Nephron (organoid): ENCODE results near the gene CNOT6.

Source experiments
- H3K27ac Mint-ChIP-seq, 3 experiments: 2 replicates each; pipeline ENCODE4 v1.8.0; 2020; ENCODE audit warnings: mixed read lengths in 3 of 3, mild to moderate bottlenecking in 2 of 3, moderate library complexity in 1 of 3
- H3K27me3 Mint-ChIP-seq: 2 replicates; pipeline ENCODE4 v1.8.0; 2021; ENCODE audit warnings: low read depth, mild to moderate bottlenecking, moderate library complexity, mixed read lengths
- H3K36me3 Mint-ChIP-seq: 2 replicates; pipeline ENCODE4 v1.8.0; 2020; ENCODE audit warnings: low read depth, mixed read lengths
- H3K4me1 Mint-ChIP-seq: 2 replicates; pipeline ENCODE4 v1.8.0; 2020; ENCODE audit warnings: mixed read lengths
- H3K4me3 Mint-ChIP-seq, 3 experiments: 2 replicates each; pipeline ENCODE4 v1.8.0; 2020; ENCODE audit warnings: mild to moderate bottlenecking in 3 of 3, mixed read lengths in 3 of 3, moderate library complexity in 2 of 3
- H3K9me3 Mint-ChIP-seq: 2 replicates; pipeline ENCODE4 v1.8.0; 2020; ENCODE audit warnings: mixed read lengths
- TF ChIP-seq, protein P1 (sequence below), 3 experiments: fragments of 200-600 bp; sonication (generic); IDR thresholded peaks; one replicate each; pipeline ENCODE4 v1.5.0; 2021; ENCODE audit warnings: antibody characterized with exemption in 3 of 3; ENCODE audit not compliant: unreplicated experiment in 3 of 3

CNOT6 gene

DNA sequence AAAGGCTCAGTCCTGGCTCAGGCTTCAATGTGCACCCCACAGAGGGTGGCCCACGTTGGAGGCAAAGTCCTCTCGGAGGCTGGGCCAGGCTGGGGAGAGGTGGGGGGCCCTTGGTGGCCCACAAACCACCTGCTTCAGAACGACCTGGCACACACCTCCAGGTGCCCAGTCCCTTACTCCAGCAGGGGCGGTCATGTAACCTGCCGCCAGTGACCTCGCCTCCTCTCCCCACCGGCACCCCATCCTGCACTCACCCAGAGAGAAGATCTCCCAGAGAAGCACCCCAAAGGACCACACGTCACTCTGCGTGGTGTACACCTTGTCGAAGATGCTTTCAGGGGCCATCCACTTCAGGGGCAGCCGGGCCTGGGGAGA, 119.6 kb downstream of the CNOT6 start:
- peak overlapping the region; percentile 40 to 45 (median 41) for H3K27ac Mint-ChIP-seq
- no peak overlapping the region for H3K4me3 Mint-ChIP-seq
- peaks cover 10% of the 10 kb centered on the region for H3K4me1 Mint-ChIP-seq
- TF ChIP-seq, protein P1, sequence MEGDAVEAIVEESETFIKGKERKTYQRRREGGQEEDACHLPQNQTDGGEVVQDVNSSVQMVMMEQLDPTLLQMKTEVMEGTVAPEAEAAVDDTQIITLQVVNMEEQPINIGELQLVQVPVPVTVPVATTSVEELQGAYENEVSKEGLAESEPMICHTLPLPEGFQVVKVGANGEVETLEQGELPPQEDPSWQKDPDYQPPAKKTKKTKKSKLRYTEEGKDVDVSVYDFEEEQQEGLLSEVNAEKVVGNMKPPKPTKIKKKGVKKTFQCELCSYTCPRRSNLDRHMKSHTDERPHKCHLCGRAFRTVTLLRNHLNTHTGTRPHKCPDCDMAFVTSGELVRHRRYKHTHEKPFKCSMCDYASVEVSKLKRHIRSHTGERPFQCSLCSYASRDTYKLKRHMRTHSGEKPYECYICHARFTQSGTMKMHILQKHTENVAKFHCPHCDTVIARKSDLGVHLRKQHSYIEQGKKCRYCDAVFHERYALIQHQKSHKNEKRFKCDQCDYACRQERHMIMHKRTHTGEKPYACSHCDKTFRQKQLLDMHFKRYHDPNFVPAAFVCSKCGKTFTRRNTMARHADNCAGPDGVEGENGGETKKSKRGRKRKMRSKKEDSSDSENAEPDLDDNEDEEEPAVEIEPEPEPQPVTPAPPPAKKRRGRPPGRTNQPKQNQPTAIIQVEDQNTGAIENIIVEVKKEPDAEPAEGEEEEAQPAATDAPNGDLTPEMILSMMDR (IDR thresholded peaks at IDR 0.05; ENCODE audit: unreplicated experiment in 3 of 3) = no peak
- no peaks in the 10 kb centered on the region for H3K36me3 Mint-ChIP-seq
- H3K27me3 Mint-ChIP-seq = peaks cover 5% of the 10 kb centered on the region
- no peaks in the 10 kb centered on the region for H3K9me3 Mint-ChIP-seq

DNA sequence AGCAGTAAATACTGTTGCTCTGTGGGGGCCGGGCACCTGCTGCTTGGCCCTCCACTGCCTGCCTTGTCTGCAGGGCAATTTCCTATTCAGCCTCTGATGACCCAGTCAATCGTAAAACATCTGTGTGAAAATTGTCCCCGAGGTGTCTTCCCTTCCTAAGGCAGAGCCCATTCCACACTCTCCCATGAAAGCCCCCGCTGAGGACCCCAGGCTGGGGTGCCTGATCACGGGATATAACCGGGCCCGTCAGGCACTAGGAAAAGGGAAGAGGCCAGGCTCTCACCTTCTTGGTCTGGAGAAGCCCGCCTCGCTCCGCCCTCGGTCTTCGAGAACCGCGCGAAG, 124.3 kb downstream of the CNOT6 start:
- Mint-ChIP-seq H3K36me3 (no peaks in the 10 kb centered on the region), H3K4me3 (peak overlapping the region; percentile 76 to 78 (median 78)), H3K4me1 (peaks cover 6% of the 10 kb centered on the region), H3K27me3 (peaks cover 24% of the 10 kb centered on the region), H3K9me3 (no peaks in the 10 kb centered on the region), H3K27ac (no peak overlapping the region)
- TF ChIP-seq, protein P1 (IDR thresholded peaks at IDR 0.05; ENCODE audit: unreplicated experiment in 3 of 3) = no peak

DNA sequence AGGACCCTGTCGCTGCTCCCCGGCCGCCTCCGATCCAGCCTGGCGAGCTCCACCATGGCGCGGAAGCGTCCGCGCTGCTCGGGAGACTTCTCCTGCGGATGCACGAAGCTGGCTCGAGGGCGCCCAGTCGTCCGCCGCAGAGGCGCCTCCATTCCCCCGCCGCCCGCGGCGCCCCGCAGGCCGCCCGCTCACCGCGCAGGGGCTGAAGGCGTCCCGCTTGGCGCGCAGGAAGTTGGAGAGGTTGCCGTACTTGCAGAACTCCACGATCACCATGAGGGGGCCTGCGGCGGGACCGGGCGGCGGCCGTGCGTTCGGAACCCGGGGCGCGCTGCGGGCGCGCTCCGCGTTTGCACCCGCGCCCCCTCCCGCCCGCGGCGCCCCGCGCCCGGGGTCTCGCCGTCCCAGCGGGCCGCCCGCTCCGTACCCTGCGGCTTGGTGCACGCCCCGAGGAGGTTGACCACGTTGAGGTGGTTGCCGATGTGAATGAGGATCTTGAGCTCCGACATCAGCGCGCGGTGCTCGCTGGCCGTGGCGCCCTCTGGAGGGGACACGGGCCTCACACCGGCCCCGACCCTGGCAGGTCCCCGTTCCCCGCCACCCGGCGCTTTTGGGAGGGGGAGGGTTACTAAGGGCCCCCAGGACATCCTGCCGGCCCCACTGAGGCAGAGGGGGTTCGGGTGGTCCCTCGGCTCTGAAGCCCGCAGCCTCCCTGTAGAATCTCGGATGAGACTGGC, 124.8 kb downstream of the CNOT6 start:
- H3K27me3 Mint-ChIP-seq = peaks cover 24% of the 10 kb centered on the region
- H3K27ac Mint-ChIP-seq = no peak overlapping the region
- H3K9me3 Mint-ChIP-seq = no peaks in the 10 kb centered on the region
- peak overlapping the region; percentile 77 to 78 (median 78) for H3K4me3 Mint-ChIP-seq
- TF ChIP-seq, protein P1 (IDR thresholded peaks at IDR 0.05; ENCODE audit: unreplicated experiment in 3 of 3) = peak; percentile 46 to 68 (median 54)
- no peaks in the 10 kb centered on the region for H3K36me3 Mint-ChIP-seq
- H3K4me1 Mint-ChIP-seq = peaks cover 4% of the 10 kb centered on the region

DNA sequence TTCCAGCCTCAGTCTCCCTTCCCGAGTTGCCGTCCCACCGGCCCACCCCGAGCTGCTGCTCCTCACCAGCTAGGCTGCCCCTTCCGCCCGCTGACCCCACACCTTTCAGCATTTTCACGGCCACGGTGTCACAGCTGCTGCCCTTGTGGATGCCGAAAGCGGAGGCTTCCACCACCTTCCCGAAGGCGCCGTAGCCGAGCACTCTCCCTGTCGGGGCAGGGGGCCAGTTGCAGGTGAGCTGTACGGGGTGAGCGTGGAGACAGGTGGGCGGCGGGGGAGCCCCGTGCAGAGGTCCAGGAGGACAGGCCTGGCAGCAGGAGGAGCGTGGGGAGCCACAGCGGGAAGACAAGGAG, 125.4 kb downstream of the CNOT6 start:
- H3K36me3 Mint-ChIP-seq = no peaks in the 10 kb centered on the region

DNA sequence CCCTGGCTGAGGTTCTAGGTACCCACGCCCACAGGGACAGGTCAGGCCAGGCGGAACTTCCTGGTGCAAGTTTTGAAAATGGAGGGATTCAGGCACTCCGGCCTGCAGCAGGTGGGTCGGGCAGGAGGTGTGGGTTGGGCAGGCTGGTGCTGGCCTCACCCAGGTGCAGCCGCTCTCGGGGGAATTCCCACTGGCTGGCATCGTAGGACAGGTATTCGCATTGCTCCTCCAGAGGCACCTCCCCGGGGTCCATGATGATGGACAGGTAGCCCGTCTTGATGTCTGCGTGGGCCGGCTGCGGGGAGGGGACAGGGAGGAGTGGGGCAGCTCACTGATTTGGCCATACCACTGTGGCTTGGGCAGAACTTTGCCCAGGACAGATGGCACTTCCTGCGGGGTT, 125.8 kb downstream of the CNOT6 start:
- Mint-ChIP-seq H3K27me3 (peaks cover 25% of the 10 kb centered on the region), H3K27ac (no peak overlapping the region), H3K4me3 (peak overlapping the region in 2 of 3 experiments; percentile 15 to 41), H3K9me3 (no peaks in the 10 kb centered on the region), H3K4me1 (peaks cover 4% of the 10 kb centered on the region), H3K36me3 (no peaks in the 10 kb centered on the region)
- TF ChIP-seq, protein P1 (IDR thresholded peaks at IDR 0.05; ENCODE audit: unreplicated experiment in 3 of 3) = no peak

More for the DNA sequence above, 125.4 kb downstream of the CNOT6 start:
- Mint-ChIP-seq H3K4me3 (peak overlapping the region in 2 of 3 experiments; percentile 41 to 72), H3K9me3 (no peaks in the 10 kb centered on the region), H3K27ac (no peak overlapping the region), H3K4me1 (peaks cover 4% of the 10 kb centered on the region), H3K27me3 (peaks cover 24% of the 10 kb centered on the region)
- TF ChIP-seq, protein P1 (IDR thresholded peaks at IDR 0.05; ENCODE audit: unreplicated experiment in 3 of 3) = no peak

DNA sequence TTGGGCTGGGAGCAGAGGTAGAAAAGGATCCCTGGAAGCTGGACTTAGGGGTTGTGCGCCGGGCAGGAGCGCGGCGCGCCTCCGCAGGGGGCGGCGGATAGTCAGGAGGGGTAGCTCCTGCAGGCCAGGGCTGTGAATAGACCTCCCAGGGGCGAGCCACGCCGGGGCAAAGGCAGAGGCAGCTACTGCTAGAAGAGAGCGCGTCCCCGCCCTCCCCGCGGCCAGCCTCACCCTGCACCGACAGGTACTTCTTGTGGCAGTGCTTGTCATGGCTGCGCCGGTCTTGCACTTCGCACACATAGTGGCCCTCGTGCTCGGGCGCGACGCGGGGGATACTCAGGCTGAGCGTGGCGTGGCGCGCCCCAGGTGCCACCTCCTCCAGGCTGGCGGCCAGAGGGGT, 127.1 kb downstream of the CNOT6 start:
- Mint-ChIP-seq H3K4me1 (peaks cover 4% of the 10 kb centered on the region), H3K36me3 (no peaks in the 10 kb centered on the region), H3K27me3 (peaks cover 30% of the 10 kb centered on the region), H3K4me3 (peak overlapping the region in 1 of 3 experiments; percentile 28), H3K9me3 (no peaks in the 10 kb centered on the region), H3K27ac (no peak overlapping the region)
- TF ChIP-seq, protein P1 (IDR thresholded peaks at IDR 0.05; ENCODE audit: unreplicated experiment in 3 of 3) = no peak
